ENCODE results near the gene LAD1. TPM values are rescaled to one million over a fixed set of nuclear protein-coding genes. Genes with fewer than 3 reads are reported as not detected.

Gene LAD1
- total RNA-seq, 1 donor from 2014 or later = 72.5 TPM

- TF ChIP-seq, protein P1, sequence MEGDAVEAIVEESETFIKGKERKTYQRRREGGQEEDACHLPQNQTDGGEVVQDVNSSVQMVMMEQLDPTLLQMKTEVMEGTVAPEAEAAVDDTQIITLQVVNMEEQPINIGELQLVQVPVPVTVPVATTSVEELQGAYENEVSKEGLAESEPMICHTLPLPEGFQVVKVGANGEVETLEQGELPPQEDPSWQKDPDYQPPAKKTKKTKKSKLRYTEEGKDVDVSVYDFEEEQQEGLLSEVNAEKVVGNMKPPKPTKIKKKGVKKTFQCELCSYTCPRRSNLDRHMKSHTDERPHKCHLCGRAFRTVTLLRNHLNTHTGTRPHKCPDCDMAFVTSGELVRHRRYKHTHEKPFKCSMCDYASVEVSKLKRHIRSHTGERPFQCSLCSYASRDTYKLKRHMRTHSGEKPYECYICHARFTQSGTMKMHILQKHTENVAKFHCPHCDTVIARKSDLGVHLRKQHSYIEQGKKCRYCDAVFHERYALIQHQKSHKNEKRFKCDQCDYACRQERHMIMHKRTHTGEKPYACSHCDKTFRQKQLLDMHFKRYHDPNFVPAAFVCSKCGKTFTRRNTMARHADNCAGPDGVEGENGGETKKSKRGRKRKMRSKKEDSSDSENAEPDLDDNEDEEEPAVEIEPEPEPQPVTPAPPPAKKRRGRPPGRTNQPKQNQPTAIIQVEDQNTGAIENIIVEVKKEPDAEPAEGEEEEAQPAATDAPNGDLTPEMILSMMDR (conservative IDR thresholded peaks at IDR 0.05; ENCODE audit: low read depth, low read length) = no peak
- no peak overlapping the region for H3K4me3 ChIP-seq (ENCODE audit: low read depth, low read length)
- DNase-seq (ENCODE audit: low read depth) = no peak
Measured at GRCh38 chr1:201334325-201335173, 64.6 kb downstream of the LAD1 start.

- TF ChIP-seq, protein P1 (conservative IDR thresholded peaks at IDR 0.05; ENCODE audit: low read depth, low read length) = no peak
- no peak overlapping the region for H3K4me3 ChIP-seq (ENCODE audit: low read depth, low read length)
- DNase-seq (ENCODE audit: low read depth) = no peak
Measured at GRCh38 chr1:201332616-201333335, 66.3 kb downstream of the LAD1 start.

- no peak overlapping the region for H3K4me3 ChIP-seq (ENCODE audit: low read depth, low read length)
- DNase-seq (ENCODE audit: low read depth) = no peak
- TF ChIP-seq, protein P1 (conservative IDR thresholded peaks at IDR 0.05; ENCODE audit: low read depth, low read length) = no peak
Measured at GRCh38 chr1:201332021-201332420, 67.1 kb downstream of the LAD1 start.

GRCh38 chr1:201331166-201331565, 68.0 kb downstream of the LAD1 start:
- no peak overlapping the region for H3K4me3 ChIP-seq (ENCODE audit: low read depth, low read length)
- DNase-seq (ENCODE audit: low read depth) = no peak
- TF ChIP-seq, protein P1 (conservative IDR thresholded peaks at IDR 0.05; ENCODE audit: low read depth, low read length) = no peak

Other genes with a start within 250 kb of the LAD1 start
- 85.1 and 126 TPM in 2 replicates for gene TMEM9, start 244.8 kb downstream of the LAD1 start, total RNA-seq
- 0.14 and 0.86 TPM in 2 replicates for gene IGFN1, start 208.5 kb downstream of the LAD1 start, total RNA-seq
- 1.5 and 2.8 TPM in 2 replicates for gene PKP1, start 115.8 kb downstream of the LAD1 start, total RNA-seq
- gene TNNT2, start 21.6 kb downstream of the LAD1 start, total RNA-seq = 0.17 TPM in 1 of 2 replicates, not detected in the other
- 0.35 TPM in 1 of 2 replicates, not detected in the other for gene TNNI1, start 22.4 kb upstream of the LAD1 start, total RNA-seq
- 40.4 and 53.9 TPM in 2 replicates for gene PHLDA3, start 69.9 kb upstream of the LAD1 start, total RNA-seq
- 630 and 765 TPM in 2 replicates for gene CSRP1, start 107.8 kb upstream of the LAD1 start, total RNA-seq
- 24.1 and 24.3 TPM in 2 replicates for gene NAV1, start 139.8 kb upstream of the LAD1 start, total RNA-seq

Data from epithelial cell of proximal tubule (primary cell).